B cell (primary cell): ENCODE data around the gene IPO11. TPM values are rescaled to one million over a fixed set of nuclear protein-coding genes. Genes with fewer than 3 reads are reported as not detected.

Experiments used
- ATAC-seq: fragments of 200-7000 bp; cut with Tn5 transposase; one replicate; pipeline ENCODE4 v1.10.0; 2021; ENCODE audit warnings: low read depth, mild to moderate bottlenecking, moderate number of reproducible peaks, moderate library complexity
- CTCF ChIA-PET: fragments of 350-600 bp; sonication (Branson Sonifier 250); formaldehyde crosslinking; loops from one replicate; lab custom pipeline; 2021; ENCODE audit warnings: antibody characterized with exemption, inconsistent platforms; lab: Charles Lee
- POLR2A ChIA-PET: fragments of 350-600 bp; sonication (Branson Sonifier 250); formaldehyde crosslinking; loops from one replicate; lab custom pipeline; 2021; ENCODE audit warnings: antibody characterized with exemption; lab: Charles Lee
- DNase-seq: peaks from one replicate; pipeline ENCODE4 v3.0.0; 2013
- H2AFZ ChIP-seq: 2 replicates; pipeline ENCODE4 v1.6.1; 2012; ENCODE audit warnings: mild to moderate bottlenecking, low read depth, low read length; ENCODE audit not compliant: insufficient read depth, poor library complexity, severe bottlenecking
- H3K27ac ChIP-seq, 2 donors: 1 replicate in 1 of 2; 2 replicates in 1 of 2; pipeline ENCODE4 v1.5.1; 2012 to 2013; ENCODE audit warnings: low read length in 2 of 2, mild to moderate bottlenecking in 2 of 2, moderate library complexity in 1 of 2
- H3K27me3 ChIP-seq, 4 experiments: fragments of 200-600 bp in 1 of 4; sonication (generic) in 1 of 4; replicated peaks in 1 of 4; 1 replicate in 2 of 4; 2 replicates in 2 of 4; pipeline versions ENCODE4 v1.6.1 to v1.7.0; 2013 to 2016; ENCODE audit warnings: low read length in 3 of 4, mild to moderate bottlenecking in 2 of 4, mixed read lengths in 1 of 4, moderate library complexity in 1 of 4; ENCODE audit not compliant: insufficient read depth in 4 of 4, control insufficient read depth in 3 of 4; ENCODE audit errors: control extremely low read depth in 1 of 4
- H3K36me3 ChIP-seq, 2 experiments: replicated peaks in 1 of 2; 1 replicate in 1 of 2; 2 replicates in 1 of 2; pipeline versions ENCODE4 v1.6.1 to v1.7.1; 2013; ENCODE audit warnings: low read length in 1 of 2; ENCODE audit not compliant: insufficient read depth in 2 of 2, control insufficient read depth in 1 of 2; ENCODE audit errors: control extremely low read depth in 1 of 2, extremely low read depth in 1 of 2
- H3K4me1 ChIP-seq, 2 donors: fragments of 200-600 bp in 1 of 2; sonication (generic) in 1 of 2; 1 replicate in 1 of 2; 2 replicates in 1 of 2; pipeline versions ENCODE4 v1.5.1 to v1.6.1; 2013 to 2017; ENCODE audit warnings: low read length in 2 of 2; ENCODE audit not compliant: control insufficient read depth in 2 of 2, insufficient read depth in 2 of 2
- H3K4me2 ChIP-seq: replicated peaks from 2 replicates; pipeline ENCODE3; 2012; ENCODE audit warnings: mild to moderate bottlenecking, low read depth, low read length; ENCODE audit not compliant: poor library complexity, severe bottlenecking
- H3K4me3 ChIP-seq, 5 experiments: fragments of 200-600 bp in 1 of 5; sonication (generic) in 1 of 5; 1 replicate in 3 of 5; 2 replicates in 2 of 5; pipeline versions ENCODE4 v1.5.1 to v1.7.0; 2011 to 2016; ENCODE audit warnings: low read length in 4 of 5, mild to moderate bottlenecking in 4 of 5, low read depth in 2 of 5, control low read depth in 1 of 5, moderate library complexity in 1 of 5; ENCODE audit not compliant: insufficient read depth in 1 of 5; ENCODE audit errors: control extremely low read depth in 1 of 5, extremely low read depth in 1 of 5
- H3K79me2 ChIP-seq: fragments of 200-600 bp; sonication (generic); one replicate; pipeline ENCODE4 v1.6.0; 2016; ENCODE audit warnings: low read length; ENCODE audit not compliant: control insufficient read depth, insufficient read depth
- H3K9ac ChIP-seq: fragments of 200-600 bp; sonication (generic); 2 replicates; pipeline ENCODE4 v1.6.1; 2017; ENCODE audit warnings: mild to moderate bottlenecking, low read length, moderate library complexity
- H3K9me3 ChIP-seq, 3 donors: one replicate each; pipeline versions ENCODE4 v1.6.1 to v1.7.1; 2013; ENCODE audit warnings: low read length in 2 of 3; ENCODE audit not compliant: control insufficient read depth in 2 of 3, insufficient read depth in 1 of 3; ENCODE audit errors: control extremely low read depth in 1 of 3
- H4K20me1 ChIP-seq: 2 replicates; pipeline ENCODE4 v1.6.0; 2012; ENCODE audit warnings: mild to moderate bottlenecking, low read length; ENCODE audit not compliant: insufficient read depth, control insufficient read depth, poor library complexity, severe bottlenecking
- H3K27ac Mint-ChIP-seq: one replicate; pipeline ENCODE4 v1.8.0; 2021; ENCODE audit warnings: mixed read lengths
- H3K27me3 Mint-ChIP-seq: one replicate; pipeline ENCODE4 v1.8.0; 2021; ENCODE audit warnings: mixed read lengths
- H3K4me1 Mint-ChIP-seq: one replicate; pipeline ENCODE4 v1.8.0; 2021; ENCODE audit warnings: mixed read lengths
- H3K4me3 Mint-ChIP-seq: one replicate; pipeline ENCODE4 v1.8.0; 2021; ENCODE audit warnings: mixed read lengths
- H3K9me3 Mint-ChIP-seq: one replicate; pipeline ENCODE4 v1.8.0; 2022; ENCODE audit warnings: mixed read lengths; ENCODE audit not compliant: insufficient read depth
- CTCF ChIP-seq: fragments of 200-600 bp; IDR thresholded peaks from one replicate; pipeline ENCODE4 v1.8.0; 2022; ENCODE audit warnings: antibody characterized with exemption, mild to moderate bottlenecking
- EZH2 ChIP-seq: IDR thresholded peaks from 2 replicates; pipeline ENCODE4 v1.6.1; 2012; ENCODE audit warnings: borderline replicate concordance, low read depth, mild to moderate bottlenecking, moderate library complexity, low read length; ENCODE audit not compliant: insufficient read depth, poor library complexity, severe bottlenecking
- WGBS: methylation state at CpG from one replicate; pipeline ENCODE4 v1.1.5; 2013; ENCODE audit warnings: missing lambda C conversion rate; ENCODE audit not compliant: insufficient coverage; 5-methylcytosine and 5-hydroxymethylcytosine counted together
- intact Hi-C: fragments of 100-400 bp; cut with micrococcal nuclease; formaldehyde crosslinking; loops from one replicate; pipeline ENCODE4 v1.10.0; 2022
- polyA plus RNA-seq: library from polyadenylated mRNA; depleted of rRNA; stranded (reverse); fragments of >200 nt; gene quantifications from 2 replicates; pipeline ENCODE4 v1.2.3, GENCODE V29; 2012
- total RNA-seq, 2 donors: library from RNA; stranded (reverse); fragments of 120-200 nt in 1 of 2; gene quantifications; 1 replicate in 1 of 2; 2 replicates in 1 of 2; pipeline versions ENCODE4 v1.2.3 to v1.2.4, GENCODE V29; 2013 to 2022

The IPO11 gene
- total and polyA plus RNA-seq, 2 donors (not counting 1 experiment from before 2014, with no cell fraction given): 3.8 to 37.4 TPM

- Histone ChIP-seq H3K27ac (no peak overlapping the region), H3K4me2 (no peak overlapping the region), H2AFZ (no peak overlapping the region), H3K4me3 (no peak overlapping the region), H3K36me3 (no peaks in the 10 kb centered on the region), H3K9ac (no peak overlapping the region), H3K9me3 (no peaks in the 10 kb centered on the region), H3K27me3 (no peaks in the 10 kb centered on the region), H3K79me2 (no peaks in the 10 kb centered on the region), H3K4me1 (no peaks in the 10 kb centered on the region), H4K20me1 (no peaks in the 10 kb centered on the region)
- Mint-ChIP-seq H3K27me3 (no peaks in the 10 kb centered on the region), H3K4me3 (no peak overlapping the region), H3K9me3 (no peaks in the 10 kb centered on the region), H3K4me1 (no peaks in the 10 kb centered on the region), H3K27ac (no peak overlapping the region)
- intact Hi-C loops: no loop called here
- DNase-seq (no peak), ATAC-seq (no peak)
- WGBS: no CpG with 5 or more reads among the region's 5 CpGs
- ChIA-PET POLR2A (no interaction called here), CTCF (no interaction called here)
- TF ChIP-seq CTCF: no peak
- no peak for TF ChIP-seq EZH2
These were observed 215.3 kb downstream of the IPO11 start for GRCh38 chr5:62627901-62628300.

- no peak overlapping the region for H3K27ac ChIP-seq
- WGBS: 78% methylated on average over 1 of the region's 3 CpGs
- CTCF ChIA-PET: no interaction called here
These were observed 219.5 kb downstream of the IPO11 start for GRCh38 chr5:62631909-62632580.

More at GRCh38 chr5:62631909-62632580, 219.5 kb downstream of the IPO11 start:
- no peak overlapping the region for H3K4me3 Mint-ChIP-seq
- H3K9me3 Mint-ChIP-seq: no peaks in the 10 kb centered on the region
- Histone ChIP-seq H3K27me3 (no peaks in the 10 kb centered on the region), H3K4me1 (no peaks in the 10 kb centered on the region), H3K36me3 (peaks cover 0 to 2% of the 10 kb centered on the region in 2 experiments), H3K4me2 (no peak overlapping the region), H3K4me3 (no peak overlapping the region), H4K20me1 (no peaks in the 10 kb centered on the region), H3K79me2 (no peaks in the 10 kb centered on the region), H2AFZ (no peak overlapping the region), H3K9ac (no peak overlapping the region), H3K9me3 (no peaks in the 10 kb centered on the region)
- no peak overlapping the region for H3K27ac Mint-ChIP-seq
- TF ChIP-seq EZH2 (no peak), CTCF (no peak)
- intact Hi-C loops: no loop called here
- POLR2A ChIA-PET: no interaction called here
- no peaks in the 10 kb centered on the region for H3K4me1 Mint-ChIP-seq
- no peaks in the 10 kb centered on the region for H3K27me3 Mint-ChIP-seq
- ATAC-seq (no peak), DNase-seq (no peak)
